Measurements from ENCODE around the gene BUB1B.

The BUB1B gene

GRCh38 chr15:40242601-40243000, 81.7 kb downstream of the BUB1B start:
- peak overlapping the region in 2 of 11 experiments; percentile 2 to 45; a peak in 3 of 22 replicates for H3K4me2 ChIP-seq
- H3K27me3 ChIP-seq: peaks cover 0 to 14% (median 9%) of the 10 kb centered on the region in 11 experiments; a peak in 6 of 22 replicates
- H3K9me3 ChIP-seq (replicated peaks in 1 of 11): no peaks in the 10 kb centered on the region
- no peaks in the 10 kb centered on the region for H4K20me1 ChIP-seq
- H3K27ac ChIP-seq: no peak overlapping the region
- H3K36me3 ChIP-seq: no peaks in the 10 kb centered on the region
- H3K9ac ChIP-seq: no peak overlapping the region
- TF ChIP-seq Cebpa-rat (IDR thresholded peaks at IDR 0.05): no peak
- H3K4me1 ChIP-seq: peaks cover 25 to 43% (median 35%) of the 10 kb centered on the region in 10 experiments
- H3K4me3 ChIP-seq: no peak overlapping the region

DNA sequence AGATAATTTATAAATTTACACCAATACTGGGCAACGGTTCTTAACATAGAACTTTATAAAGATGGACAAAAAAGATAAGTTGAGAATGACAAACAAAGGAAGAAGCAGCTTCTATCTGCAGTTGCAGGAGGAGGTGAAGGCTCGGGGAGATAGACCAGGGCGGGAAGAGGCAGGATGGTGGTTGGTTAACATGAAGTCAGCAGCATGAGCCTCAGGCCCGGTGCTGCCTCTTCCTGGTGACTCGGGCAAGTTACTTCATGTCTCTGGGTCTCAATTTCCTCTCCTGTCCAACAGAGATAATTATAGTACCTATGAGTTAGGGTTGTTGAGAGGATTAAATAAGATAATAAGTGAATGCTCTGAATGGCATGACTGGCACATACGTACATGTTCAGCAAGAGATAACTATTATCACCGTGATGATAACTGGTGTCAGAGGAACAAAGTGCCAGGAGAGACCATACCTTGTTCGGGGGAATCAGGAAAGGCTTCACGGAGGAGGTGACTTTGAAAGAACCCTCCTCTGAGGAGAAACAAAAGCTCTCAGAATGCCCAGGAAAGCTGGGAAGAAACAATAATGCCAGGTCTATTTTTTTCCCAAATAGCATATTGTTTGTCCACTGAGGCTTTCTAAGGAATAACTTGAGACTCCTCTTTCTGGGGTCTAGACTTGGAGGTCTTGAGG, 82.4 kb downstream of the BUB1B start:
- Histone ChIP-seq H3K27me3 (peaks cover 0 to 13% (median 9%) of the 10 kb centered on the region in 11 experiments; a peak in 6 of 22 replicates), H3K27ac (no peak overlapping the region), H3K9ac (no peak overlapping the region)

DNA sequence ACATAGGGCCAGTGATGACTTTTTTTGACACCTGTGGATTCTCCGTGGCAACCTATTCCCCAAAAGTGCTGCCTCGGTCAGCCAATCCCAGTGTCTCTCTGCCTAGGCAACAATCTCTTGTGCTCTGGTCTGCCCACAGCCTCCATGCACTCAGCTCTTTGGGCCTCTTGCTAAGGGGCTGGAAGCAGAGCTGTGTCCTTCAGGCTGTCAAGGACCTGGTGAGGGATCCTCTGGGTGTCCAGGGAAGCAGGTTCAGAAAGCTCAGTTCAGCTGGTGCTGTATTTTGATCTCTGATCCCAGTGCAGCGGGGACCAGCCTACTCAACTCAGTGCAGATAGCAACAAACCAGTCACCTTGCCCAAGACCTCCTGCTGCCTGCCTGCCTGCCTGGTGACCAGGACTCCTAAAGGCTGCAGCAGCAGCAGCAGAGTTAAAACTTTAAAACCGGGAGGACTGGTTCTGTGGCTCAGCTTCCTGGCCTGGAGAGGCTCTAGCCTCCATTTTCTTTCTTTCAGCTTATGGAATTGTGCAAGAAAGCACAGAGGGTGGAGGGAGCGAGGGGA, 84.2 kb downstream of the BUB1B start:
- no peak overlapping the region for H3K27ac ChIP-seq
- TF ChIP-seq Cebpa-rat (IDR thresholded peaks at IDR 0.05): no peak
- H3K4me3 ChIP-seq: no peak overlapping the region
- H3K9ac ChIP-seq: no peak overlapping the region
- peaks cover 7 to 23% (median 15%) of the 10 kb centered on the region in 10 experiments for H3K4me1 ChIP-seq
- H3K4me2 ChIP-seq: no peak overlapping the region
- H3K36me3 ChIP-seq: no peaks in the 10 kb centered on the region
- H3K9me3 ChIP-seq (replicated peaks in 1 of 11): no peaks in the 10 kb centered on the region
- H3K27me3 ChIP-seq: peaks cover 0 to 10% (median 5%) of the 10 kb centered on the region in 11 experiments; a peak in 18 of 22 replicates
- H4K20me1 ChIP-seq: no peaks in the 10 kb centered on the region; a peak in 1 of 22 replicates

More for the DNA sequence above, 82.4 kb downstream of the BUB1B start:
- Histone ChIP-seq H4K20me1 (no peaks in the 10 kb centered on the region; a peak in 1 of 22 replicates), H3K4me1 (peaks cover 25 to 41% (median 33%) of the 10 kb centered on the region in 10 experiments), H3K4me3 (no peak overlapping the region), H3K36me3 (no peaks in the 10 kb centered on the region), H3K4me2 (peak overlapping the region in 3 of 11 experiments; percentile 2 to 45 (median 24); a peak in 5 of 22 replicates), H3K9me3 (replicated peaks in 1 of 11) (no peaks in the 10 kb centered on the region)
- no peak for TF ChIP-seq Cebpa-rat (IDR thresholded peaks at IDR 0.05)

GRCh38 chr15:40245666-40246450, 85.0 kb downstream of the BUB1B start:
- H3K27me3 ChIP-seq: peaks cover 6 to 18% (median 13%) of the 10 kb centered on the region in 11 experiments
- no peaks in the 10 kb centered on the region for H3K36me3 ChIP-seq
- H4K20me1 ChIP-seq: no peaks in the 10 kb centered on the region; a peak in 1 of 22 replicates
- no peak overlapping the region for H3K4me2 ChIP-seq
- H3K4me1 ChIP-seq: peaks cover 0 to 15% (median 8%) of the 10 kb centered on the region in 10 experiments; a peak in 15 of 20 replicates
- H3K27ac ChIP-seq: no peak overlapping the region
- TF ChIP-seq Cebpa-rat (IDR thresholded peaks at IDR 0.05): no peak
- no peaks in the 10 kb centered on the region for H3K9me3 ChIP-seq (replicated peaks in 1 of 11)
- H3K9ac ChIP-seq: no peak overlapping the region
- H3K4me3 ChIP-seq: no peak overlapping the region

DNA sequence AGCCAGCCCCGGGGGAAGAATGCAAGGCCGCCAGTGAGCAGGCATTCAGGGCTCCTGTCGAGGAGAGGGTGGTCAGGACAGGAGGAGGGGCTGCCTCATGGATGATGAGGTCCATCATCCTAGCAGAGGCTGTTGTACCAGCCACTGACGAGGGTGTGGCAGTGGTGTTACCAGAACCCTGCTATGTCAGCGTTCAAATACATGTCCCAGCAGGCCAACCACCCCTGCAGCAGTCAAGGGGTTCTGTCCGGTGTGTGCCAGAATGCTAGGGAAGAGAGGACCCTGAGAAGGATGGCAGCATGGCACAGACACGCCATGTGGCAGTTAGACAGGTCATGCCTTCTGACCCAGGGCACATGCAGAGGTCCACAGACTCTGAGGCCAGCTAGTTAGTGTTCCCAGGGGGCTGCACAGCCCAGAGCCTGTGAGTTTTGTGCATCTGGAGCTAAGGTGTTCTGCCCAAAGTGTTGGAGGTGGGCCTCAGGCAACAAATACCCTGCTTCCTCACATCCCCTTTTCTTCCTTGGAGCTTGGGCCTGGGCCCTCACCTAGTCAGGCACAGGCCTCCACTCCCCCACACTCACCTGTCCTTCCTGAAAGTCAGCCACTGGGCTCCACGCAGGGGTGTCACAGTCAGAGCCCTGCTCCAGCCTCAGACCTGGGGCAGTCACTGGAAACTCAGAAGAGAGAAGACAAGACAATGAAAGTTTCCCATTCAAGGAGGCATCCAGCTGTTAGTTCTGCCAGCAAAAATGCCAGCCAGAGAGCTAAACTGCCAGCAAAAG, 85.8 kb downstream of the BUB1B start:
- Histone ChIP-seq H3K27ac (no peak overlapping the region), H3K9me3 (replicated peaks in 1 of 11) (no peaks in the 10 kb centered on the region), H4K20me1 (peaks cover 0 to 3% (median 0%) of the 10 kb centered on the region in 11 experiments; a peak in 1 of 22 replicates), H3K4me3 (no peak overlapping the region), H3K36me3 (no peaks in the 10 kb centered on the region), H3K9ac (no peak overlapping the region), H3K27me3 (peaks cover 15 to 26% (median 22%) of the 10 kb centered on the region in 11 experiments), H3K4me2 (peak overlapping the region in 6 of 11 experiments; percentile 5 to 24 (median 22); a peak in 5 of 22 replicates), H3K4me1 (peaks cover 0 to 15% (median 8%) of the 10 kb centered on the region in 10 experiments; a peak in 14 of 20 replicates)
- TF ChIP-seq Cebpa-rat (IDR thresholded peaks at IDR 0.05): no peak

DNA sequence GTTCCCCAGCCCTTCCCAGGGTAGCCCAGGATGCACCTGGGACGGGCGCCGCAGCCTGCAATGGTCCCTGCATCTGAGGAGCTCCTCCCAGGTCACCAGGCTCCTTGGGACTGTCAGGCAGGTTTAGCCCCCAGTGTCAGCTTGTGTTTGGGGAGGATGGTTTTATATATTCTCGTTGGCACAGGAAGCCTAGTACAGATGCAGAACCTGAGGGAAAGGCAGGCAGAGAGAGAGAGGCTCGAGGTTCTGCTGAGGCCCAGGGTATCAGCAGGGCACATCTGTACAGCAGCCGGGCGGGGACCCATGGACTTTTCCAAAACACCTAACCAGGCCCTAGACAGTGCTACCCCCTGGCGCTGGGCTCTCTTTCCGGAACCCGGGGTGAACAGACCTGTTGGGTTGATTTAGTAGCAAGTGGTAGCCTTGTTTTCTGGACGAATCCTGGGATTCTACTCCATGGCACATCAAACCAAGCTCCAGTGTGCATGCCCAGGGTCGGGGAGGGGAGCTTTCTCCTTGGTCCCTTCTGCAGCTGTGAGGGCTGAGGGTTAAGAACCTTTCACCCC, 86.6 kb downstream of the BUB1B start:
- H3K4me1 ChIP-seq: peaks cover 1 to 15% (median 10%) of the 10 kb centered on the region in 10 experiments
- peaks cover 0 to 6% (median 0%) of the 10 kb centered on the region in 11 experiments; a peak in 4 of 22 replicates for H4K20me1 ChIP-seq
- H3K27me3 ChIP-seq: peaks cover 23 to 34% (median 30%) of the 10 kb centered on the region in 11 experiments
- H3K27ac ChIP-seq: no peak overlapping the region
- no peak for TF ChIP-seq Cebpa-rat (IDR thresholded peaks at IDR 0.05)
- peak overlapping the region in 7 of 11 experiments; percentile 5 to 24 (median 20); a peak in 7 of 22 replicates for H3K4me2 ChIP-seq
- no peaks in the 10 kb centered on the region for H3K9me3 ChIP-seq (replicated peaks in 1 of 11)
- no peak overlapping the region for H3K9ac ChIP-seq
- H3K36me3 ChIP-seq: no peaks in the 10 kb centered on the region
- H3K4me3 ChIP-seq: no peak overlapping the region

- H3K4me3 ChIP-seq: no peak overlapping the region
- no peak overlapping the region for H3K4me2 ChIP-seq
- H3K9me3 ChIP-seq (replicated peaks in 1 of 11): no peaks in the 10 kb centered on the region
- H3K9ac ChIP-seq: no peak overlapping the region
- peaks cover 0 to 12% (median 0%) of the 10 kb centered on the region in 11 experiments; a peak in 7 of 22 replicates for H4K20me1 ChIP-seq
- peaks cover 8 to 17% (median 15%) of the 10 kb centered on the region in 10 experiments for H3K4me1 ChIP-seq
- no peak overlapping the region for H3K27ac ChIP-seq
- no peaks in the 10 kb centered on the region for H3K36me3 ChIP-seq
- H3K27me3 ChIP-seq: peaks cover 30 to 41% (median 37%) of the 10 kb centered on the region in 11 experiments
- no peak for TF ChIP-seq Cebpa-rat (IDR thresholded peaks at IDR 0.05)
These were observed 87.3 kb downstream of the BUB1B start for GRCh38 chr15:40248006-40248783.
